HEK293T (cell line): ENCODE data around the gene BRINP3.

Experiments
- ARNT ChIP-seq: fragments of 450-650 bp; IDR thresholded peaks from 2 replicates; pipeline ENCODE4 v1.6.1; 2017; ENCODE audit warnings: mild to moderate bottlenecking
- BHLHE40 ChIP-seq: fragments of 450-650 bp; IDR thresholded peaks from 2 replicates; pipeline ENCODE4 v1.6.1; 2016; ENCODE audit warnings: mild to moderate bottlenecking, moderate library complexity, borderline replicate concordance
- CTBP1 ChIP-seq: fragments of 450-650 bp; IDR thresholded peaks from 2 replicates; pipeline ENCODE4 v1.6.1; 2016; ENCODE audit warnings: borderline replicate concordance
- ELF4 ChIP-seq: fragments of 450-650 bp; IDR thresholded peaks from 2 replicates; pipeline ENCODE4 v1.6.1; 2017; ENCODE audit warnings: antibody characterized with exemption
- FOXA1 ChIP-seq: fragments of 450-650 bp; IDR thresholded peaks from 2 replicates; pipeline ENCODE4 v1.6.1; 2016; ENCODE audit warnings: mild to moderate bottlenecking
- FOXK2 ChIP-seq: fragments of 450-650 bp; IDR thresholded peaks from 2 replicates; pipeline ENCODE4 v1.6.1; 2016; ENCODE audit warnings: mild to moderate bottlenecking
- FOXM1 ChIP-seq: fragments of 450-650 bp; IDR thresholded peaks from 2 replicates; pipeline ENCODE4 v1.6.1; 2017; ENCODE audit warnings: mild to moderate bottlenecking, borderline replicate concordance
- HDGF ChIP-seq: fragments of 450-650 bp; IDR thresholded peaks from 2 replicates; pipeline ENCODE4 v1.6.1; 2017; ENCODE audit warnings: antibody characterized with exemption, borderline replicate concordance
- L3MBTL2 ChIP-seq: fragments of 450-650 bp; conservative IDR thresholded peaks from 2 replicates; pipeline ENCODE4 v1.6.1; 2016; ENCODE audit warnings: mild to moderate bottlenecking
- LEF1 ChIP-seq: fragments of 450-650 bp; IDR thresholded peaks from 2 replicates; pipeline ENCODE4 v1.6.1; 2017; ENCODE audit warnings: mild to moderate bottlenecking, borderline replicate concordance
- SP1 ChIP-seq: fragments of 450-650 bp; IDR thresholded peaks from 2 replicates; pipeline ENCODE4 v1.6.1; 2017
- SUZ12 ChIP-seq: fragments of 450-650 bp; IDR thresholded peaks from 2 replicates; pipeline ENCODE4 v1.6.1; 2016; ENCODE audit warnings: mild to moderate bottlenecking
- TARDBP ChIP-seq: fragments of 450-650 bp; IDR thresholded peaks from 2 replicates; pipeline ENCODE4 v1.6.1; 2016
- ZNF384 ChIP-seq: fragments of 450-650 bp; IDR thresholded peaks from 2 replicates; pipeline ENCODE4 v1.6.1; 2016

- TF ChIP-seq TARDBP (no peak), SP1 (no peak), ELF4 (no peak), ARNT (no peak), BHLHE40 (no peak), L3MBTL2 (no peak), FOXK2 (no peak), SUZ12 (no peak), HDGF (no peak), CTBP1 (no peak), LEF1 (no peak), FOXA1 (no peak), ZNF384 (no peak), FOXM1 (no peak)
Observed at GRCh38 chr1:190391582-190391981, 86.1 kb downstream of the BRINP3 start.
